ENCODE data around the gene ROR1. TPM values are rescaled to one million over a fixed set of nuclear protein-coding genes. Genes with fewer than 3 reads are reported as not detected.

Gene ROR1
- total RNA-seq, 4 donors from 2014 or later, result 10.6 to 21.7 (median 15.1) TPM

GRCh38 chr1:63742526-63742925 is 31.3 kb upstream of the ROR1 start:
- DNase-seq (ENCODE audit: low spot score in 2 of 2), result no peak
- Histone ChIP-seq H3K4me1 (peaks cover 3% of the 10 kb centered on the region), H3K4me3 (no peak overlapping the region), H3K9me3 (no peaks in the 10 kb centered on the region), H3K27ac (no peak overlapping the region), H3K36me3 (no peaks in the 10 kb centered on the region), H3K27me3 (no peaks in the 10 kb centered on the region)
- TF ChIP-seq POLR2AphosphoS5 (IDR thresholded peaks at IDR 0.05) (no peak), POLR2A (IDR thresholded peaks at IDR 0.05) (no peak)

GRCh38 chr1:63743781-63744180 is 30.0 kb upstream of the ROR1 start:
- Histone ChIP-seq H3K27ac (no peak overlapping the region), H3K27me3 (no peaks in the 10 kb centered on the region), H3K36me3 (no peaks in the 10 kb centered on the region), H3K4me3 (no peak overlapping the region), H3K9me3 (no peaks in the 10 kb centered on the region), H3K4me1 (peaks cover 3% of the 10 kb centered on the region)
- TF ChIP-seq EP300 (IDR thresholded peaks at IDR 0.05) (no peak), POLR2AphosphoS5 (IDR thresholded peaks at IDR 0.05) (no peak), POLR2A (IDR thresholded peaks at IDR 0.05) (no peak), CTCF (IDR thresholded peaks at IDR 0.05) (no peak)
- DNase-seq (ENCODE audit: low spot score in 2 of 2), result no peak

GRCh38 chr1:63746129-63746864 is 27.5 kb upstream of the ROR1 start:
- no peak for DNase-seq (ENCODE audit: low spot score in 2 of 2)
- Histone ChIP-seq H3K9me3 (no peaks in the 10 kb centered on the region), H3K27me3 (no peaks in the 10 kb centered on the region), H3K27ac (no peak overlapping the region), H3K36me3 (no peaks in the 10 kb centered on the region), H3K4me3 (no peak overlapping the region), H3K4me1 (no peaks in the 10 kb centered on the region)
- no peak for TF ChIP-seq POLR2A (IDR thresholded peaks at IDR 0.05)
- no peak for TF ChIP-seq CTCF (IDR thresholded peaks at IDR 0.05)
- no peak for TF ChIP-seq EP300 (IDR thresholded peaks at IDR 0.05)
- no peak for TF ChIP-seq POLR2AphosphoS5 (IDR thresholded peaks at IDR 0.05)
- WGBS, result 78% methylated on average over 12 of the region's 12 CpGs

DNA sequence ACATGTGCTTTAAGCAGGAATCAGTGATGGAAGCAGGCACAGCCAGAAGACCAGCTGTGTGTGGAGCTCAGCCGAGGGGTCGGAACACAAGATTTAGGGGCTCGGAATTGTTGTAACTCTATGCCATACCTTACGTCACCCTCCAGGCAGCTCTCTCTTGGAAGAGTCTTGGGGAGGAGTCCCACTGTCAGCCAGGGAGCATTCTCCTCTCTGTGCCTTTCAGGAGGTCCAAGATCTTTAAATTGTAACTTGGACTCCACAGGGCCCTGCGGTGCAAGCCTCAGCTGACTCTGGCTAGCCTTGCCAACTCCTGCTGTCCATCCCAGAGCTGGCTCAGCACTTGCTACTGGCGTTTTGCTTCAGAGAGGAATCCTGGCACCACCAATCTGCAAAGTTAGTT is 26.4 kb upstream of the ROR1 start:
- Histone ChIP-seq H3K4me3 (no peak overlapping the region), H3K4me1 (no peaks in the 10 kb centered on the region), H3K9me3 (no peaks in the 10 kb centered on the region), H3K27me3 (no peaks in the 10 kb centered on the region), H3K27ac (no peak overlapping the region), H3K36me3 (no peaks in the 10 kb centered on the region)
- TF ChIP-seq EP300 (IDR thresholded peaks at IDR 0.05) (no peak), CTCF (IDR thresholded peaks at IDR 0.05) (no peak), POLR2AphosphoS5 (IDR thresholded peaks at IDR 0.05) (no peak), POLR2A (IDR thresholded peaks at IDR 0.05) (no peak)
- DNase-seq (ENCODE audit: low spot score in 2 of 2), result no peak
- WGBS, result 77% methylated on average over 6 of the region's 6 CpGs

DNA sequence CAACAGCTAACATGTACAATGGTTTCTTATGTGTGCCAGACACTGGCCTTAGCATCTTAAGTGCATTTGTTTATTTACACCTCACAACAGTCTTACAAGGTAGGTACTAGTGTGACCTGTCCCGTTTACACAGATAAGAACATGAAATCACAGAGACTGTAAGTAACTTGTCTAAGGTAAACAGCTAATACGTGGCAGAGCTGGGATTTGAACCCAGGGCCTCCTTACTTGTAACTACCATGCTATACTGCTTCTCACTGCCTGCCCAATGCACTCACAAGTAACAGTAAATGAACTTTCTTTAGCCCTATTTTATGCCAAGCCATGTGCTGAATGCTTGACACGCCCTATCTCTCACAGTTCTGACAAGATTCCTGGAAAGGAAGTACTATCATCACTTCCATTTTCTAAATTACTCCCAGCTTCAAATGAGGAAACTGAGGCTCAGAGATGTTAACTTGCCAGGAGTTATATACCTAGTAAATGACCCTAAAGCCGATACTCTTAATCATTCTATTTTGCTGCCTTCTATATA is 25.7 kb upstream of the ROR1 start:
- 83% methylated on average over 4 of the region's 4 CpGs for WGBS
- no peaks in the 10 kb centered on the region for H3K9me3 ChIP-seq
- DNase-seq (ENCODE audit: low spot score in 2 of 2), result no peak
- H3K27me3 ChIP-seq, result no peaks in the 10 kb centered on the region
- no peak overlapping the region for H3K4me3 ChIP-seq
- TF ChIP-seq POLR2AphosphoS5 (IDR thresholded peaks at IDR 0.05), result no peak
- no peak for TF ChIP-seq CTCF (IDR thresholded peaks at IDR 0.05)
- no peak for TF ChIP-seq POLR2A (IDR thresholded peaks at IDR 0.05)
- TF ChIP-seq EP300 (IDR thresholded peaks at IDR 0.05), result no peak
- H3K36me3 ChIP-seq, result no peaks in the 10 kb centered on the region
- H3K27ac ChIP-seq, result no peak overlapping the region
- no peaks in the 10 kb centered on the region for H3K4me1 ChIP-seq

All from suprapubic skin (tissue), 4 donors.